ENCODE data around the gene BCL2L14.

- TF ChIP-seq CTCF (conservative IDR thresholded peaks at IDR 0.05; ENCODE audit: low read depth, low read length) (no peak), EZH2 (IDR thresholded peaks at IDR 0.05; ENCODE audit: low read length, unreplicated experiment) (no peak), EZH2phosphoT487 (IDR thresholded peaks at IDR 0.05; ENCODE audit: borderline replicate concordance, low read length) (no peak)
These were observed 33.8 kb upstream of the BCL2L14 start for GRCh38 chr12:12036901-12037300.
